GM18951 (cell line): ENCODE data around the gene TBC1D4.

Experiments
- POLR2A ChIP-seq: IDR thresholded peaks from 4 replicates; pipeline ENCODE4 v1.6.1; 2011; ENCODE audit warnings: mild to moderate bottlenecking; ENCODE audit not compliant: insufficient read length, insufficient read depth; ENCODE audit errors: extremely low read depth
- in situ Hi-C: fragments of 300-500 bp; cut with MboI; formaldehyde crosslinking; loops from one replicate; pipeline ENCODE4 v1.12.0; 2022; ENCODE audit warnings: low sequenced_read_pairs, mixed read lengths, inconsistent platforms; ENCODE audit not compliant: unreplicated experiment

Gene TBC1D4

GRCh38 chr13:75415171-75415570 is 66.8 kb downstream of the TBC1D4 start:
- TF ChIP-seq POLR2A = no peak
- in situ Hi-C loops = no loop called here

GRCh38 chr13:75414036-75414827 is 67.7 kb downstream of the TBC1D4 start:
- TF ChIP-seq POLR2A = no peak
- in situ Hi-C loops = no loop called here

GRCh38 chr13:75411924-75412537 is 69.9 kb downstream of the TBC1D4 start:
- in situ Hi-C loops = no loop called here
- TF ChIP-seq POLR2A = no peak

- in situ Hi-C loops = no loop called here
- TF ChIP-seq POLR2A = no peak
These were observed 71.8 kb downstream of the TBC1D4 start for GRCh38 chr13:75410207-75410606.

GRCh38 chr13:75407998-75408397 is 74.0 kb downstream of the TBC1D4 start:
- in situ Hi-C loops = no loop called here
- no peak for TF ChIP-seq POLR2A

GRCh38 chr13:75407473-75407872 is 74.5 kb downstream of the TBC1D4 start:
- no peak for TF ChIP-seq POLR2A
- in situ Hi-C loops = no loop called here

- TF ChIP-seq POLR2A = no peak
- in situ Hi-C loops = no loop called here
These were observed 75.8 kb downstream of the TBC1D4 start for GRCh38 chr13:75405976-75406703.

GRCh38 chr13:75404726-75405125 is 77.2 kb downstream of the TBC1D4 start:
- TF ChIP-seq POLR2A = no peak
- in situ Hi-C loops = no loop called here

GRCh38 chr13:75402787-75403186 is 79.2 kb downstream of the TBC1D4 start:
- in situ Hi-C loops = no loop called here
- TF ChIP-seq POLR2A = no peak

GRCh38 chr13:75400775-75401174 is 81.2 kb downstream of the TBC1D4 start:
- in situ Hi-C loops = no loop called here
- no peak for TF ChIP-seq POLR2A

- in situ Hi-C loops = no loop called here
- TF ChIP-seq POLR2A = no peak
These were observed 82.1 kb downstream of the TBC1D4 start for GRCh38 chr13:75399879-75400217.

- in situ Hi-C loops = no loop called here
- TF ChIP-seq POLR2A = no peak
These were observed 82.6 kb downstream of the TBC1D4 start for GRCh38 chr13:75399168-75399878.

GRCh38 chr13:75398072-75398471 is 83.9 kb downstream of the TBC1D4 start:
- in situ Hi-C loops = no loop called here
- no peak for TF ChIP-seq POLR2A

- no peak for TF ChIP-seq POLR2A
- in situ Hi-C loops = no loop called here
These were observed 86.1 kb downstream of the TBC1D4 start for GRCh38 chr13:75395901-75396300.

GRCh38 chr13:75395066-75395465 is 86.9 kb downstream of the TBC1D4 start:
- TF ChIP-seq POLR2A = no peak
- in situ Hi-C loops = no loop called here
